ENCODE results near the gene TIAM1. TPM values are rescaled to one million over a fixed set of nuclear protein-coding genes. Genes with fewer than 3 reads are reported as not detected.

Gene TIAM1
- total and polyA plus RNA-seq, 9 donors = 3.6 to 26.7 (median 7.1) TPM

DNA sequence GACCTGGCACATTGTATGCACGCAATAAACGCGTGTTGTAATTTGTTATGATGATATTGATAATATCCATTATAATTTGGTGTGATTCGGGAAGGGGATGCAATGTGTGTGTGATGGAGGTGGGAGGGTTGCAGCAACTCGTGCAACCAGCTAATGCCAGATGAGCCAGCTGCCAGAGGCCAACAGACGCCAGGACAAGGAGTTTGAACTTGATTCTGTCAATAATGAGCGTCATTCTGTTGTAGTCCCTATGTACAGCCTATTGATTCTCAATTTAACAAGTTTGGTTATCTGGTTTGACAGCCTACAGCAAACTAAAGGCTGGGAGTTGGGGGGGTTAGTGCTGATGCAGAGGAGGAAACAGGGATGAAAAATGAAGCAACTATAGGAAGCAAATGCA lies 35.5 kb downstream of the TIAM1 start:
- DNase-seq = no peak
- intact Hi-C loops (cut with DNase I) = no loop called here
- Histone ChIP-seq H3K9me3 (no peaks in the 10 kb centered on the region), H3K4me3 (no peak overlapping the region), H3K27ac (no peak overlapping the region), H3K4me1 (ENCODE audit: insufficient read depth) (no peaks in the 10 kb centered on the region), H3K36me3 (no peaks in the 10 kb centered on the region), H3K27me3 (no peaks in the 10 kb centered on the region)
- WGBS, 3 donors = 91 to 93% (median 92%) methylated on average over 7 of the region's 7 CpGs
- TF ChIP-seq EP300 (IDR thresholded peaks at IDR 0.05) = no peak
- TF ChIP-seq, protein P1, sequence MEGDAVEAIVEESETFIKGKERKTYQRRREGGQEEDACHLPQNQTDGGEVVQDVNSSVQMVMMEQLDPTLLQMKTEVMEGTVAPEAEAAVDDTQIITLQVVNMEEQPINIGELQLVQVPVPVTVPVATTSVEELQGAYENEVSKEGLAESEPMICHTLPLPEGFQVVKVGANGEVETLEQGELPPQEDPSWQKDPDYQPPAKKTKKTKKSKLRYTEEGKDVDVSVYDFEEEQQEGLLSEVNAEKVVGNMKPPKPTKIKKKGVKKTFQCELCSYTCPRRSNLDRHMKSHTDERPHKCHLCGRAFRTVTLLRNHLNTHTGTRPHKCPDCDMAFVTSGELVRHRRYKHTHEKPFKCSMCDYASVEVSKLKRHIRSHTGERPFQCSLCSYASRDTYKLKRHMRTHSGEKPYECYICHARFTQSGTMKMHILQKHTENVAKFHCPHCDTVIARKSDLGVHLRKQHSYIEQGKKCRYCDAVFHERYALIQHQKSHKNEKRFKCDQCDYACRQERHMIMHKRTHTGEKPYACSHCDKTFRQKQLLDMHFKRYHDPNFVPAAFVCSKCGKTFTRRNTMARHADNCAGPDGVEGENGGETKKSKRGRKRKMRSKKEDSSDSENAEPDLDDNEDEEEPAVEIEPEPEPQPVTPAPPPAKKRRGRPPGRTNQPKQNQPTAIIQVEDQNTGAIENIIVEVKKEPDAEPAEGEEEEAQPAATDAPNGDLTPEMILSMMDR (IDR thresholded peaks at IDR 0.05) = no peak
- TF ChIP-seq POLR2A (IDR thresholded peaks at IDR 0.05) = no peak

DNA sequence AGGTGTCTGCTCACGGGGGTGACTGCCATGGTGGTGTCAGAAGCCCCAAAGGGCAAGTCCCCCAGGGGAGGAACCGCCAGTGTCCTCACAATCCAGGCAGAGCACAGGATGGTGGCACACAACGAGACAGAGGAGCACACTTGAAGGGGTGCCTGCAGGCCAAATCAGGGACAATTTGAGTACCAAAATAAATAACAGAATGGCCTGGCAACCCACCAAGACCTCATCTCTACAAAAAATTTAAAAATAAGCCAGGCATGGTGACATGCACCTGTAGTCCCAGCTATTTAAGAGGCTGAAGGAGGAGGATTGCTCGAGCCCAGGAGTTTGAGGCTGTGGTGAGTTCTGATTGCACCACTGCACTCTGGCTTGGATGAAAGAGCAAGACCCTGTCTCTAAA lies 38.2 kb downstream of the TIAM1 start:
- no peaks in the 10 kb centered on the region for H3K9me3 ChIP-seq
- no peak overlapping the region for H3K4me3 ChIP-seq
- TF ChIP-seq POLR2A (IDR thresholded peaks at IDR 0.05) (no peak), EP300 (IDR thresholded peaks at IDR 0.05) (no peak)
- TF ChIP-seq, protein P1 (IDR thresholded peaks at IDR 0.05) = no peak
- no peak for DNase-seq
- intact Hi-C loops (cut with DNase I) = no loop called here
- WGBS, 3 donors = 85 to 94% (median 91%) methylated on average over 4 of the region's 4 CpGs
- H3K4me1 ChIP-seq (ENCODE audit: insufficient read depth) = no peaks in the 10 kb centered on the region
- no peaks in the 10 kb centered on the region for H3K36me3 ChIP-seq
- no peak overlapping the region for H3K27ac ChIP-seq
- H3K27me3 ChIP-seq = no peaks in the 10 kb centered on the region

DNA sequence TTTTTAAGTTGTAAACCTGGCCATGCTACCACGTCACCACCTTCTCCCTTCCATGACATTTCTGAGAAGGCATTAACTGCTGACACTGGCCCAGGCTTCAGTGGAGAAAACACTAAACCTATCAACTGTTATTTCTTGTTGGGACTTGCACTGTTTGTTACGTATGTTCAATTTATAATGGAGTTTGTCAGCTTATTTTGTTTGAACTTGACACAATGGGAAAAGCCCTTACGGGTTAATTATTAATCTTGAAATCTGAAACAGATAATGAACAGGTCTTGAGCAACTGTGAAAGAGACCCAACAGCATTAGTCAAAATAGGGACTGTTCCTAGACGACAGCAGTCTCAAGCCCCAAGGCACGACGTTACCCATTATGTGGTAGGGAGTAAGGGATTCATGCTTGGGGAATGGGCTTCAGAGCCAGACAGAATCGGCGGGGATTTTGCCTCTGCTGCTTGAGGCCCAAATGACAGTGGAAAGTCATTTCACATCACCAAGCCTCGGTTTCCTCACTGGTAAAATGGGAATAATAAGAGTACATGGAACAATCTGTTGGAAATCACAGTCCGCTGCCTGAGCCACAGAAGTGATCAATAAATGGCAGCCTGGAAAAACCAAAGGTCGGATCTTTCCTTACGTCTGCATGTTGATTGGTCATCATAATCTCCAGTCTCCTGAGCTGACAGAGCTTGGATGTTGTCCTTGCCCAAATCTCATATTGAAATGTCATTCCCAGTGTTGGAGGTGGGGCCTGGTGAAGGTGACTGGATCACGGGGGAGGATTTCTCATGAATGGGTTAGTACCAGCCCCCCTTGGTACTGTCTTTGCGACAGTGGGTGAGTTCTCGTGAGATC lies 44.5 kb downstream of the TIAM1 start:
- no peaks in the 10 kb centered on the region for H3K36me3 ChIP-seq
- no peaks in the 10 kb centered on the region for H3K4me1 ChIP-seq (ENCODE audit: insufficient read depth)
- no peak for DNase-seq
- 93 to 95% (median 95%) methylated on average over 15 of the region's 15 CpGs for WGBS, 3 donors
- no peak overlapping the region for H3K27ac ChIP-seq
- no peak overlapping the region for H3K4me3 ChIP-seq
- no peaks in the 10 kb centered on the region for H3K27me3 ChIP-seq
- intact Hi-C loops (cut with DNase I) = no loop called here
- H3K9me3 ChIP-seq = no peaks in the 10 kb centered on the region
- TF ChIP-seq EP300 (IDR thresholded peaks at IDR 0.05) (no peak), POLR2A (IDR thresholded peaks at IDR 0.05) (no peak)
- TF ChIP-seq, protein P1 (IDR thresholded peaks at IDR 0.05) = no peak

DNA sequence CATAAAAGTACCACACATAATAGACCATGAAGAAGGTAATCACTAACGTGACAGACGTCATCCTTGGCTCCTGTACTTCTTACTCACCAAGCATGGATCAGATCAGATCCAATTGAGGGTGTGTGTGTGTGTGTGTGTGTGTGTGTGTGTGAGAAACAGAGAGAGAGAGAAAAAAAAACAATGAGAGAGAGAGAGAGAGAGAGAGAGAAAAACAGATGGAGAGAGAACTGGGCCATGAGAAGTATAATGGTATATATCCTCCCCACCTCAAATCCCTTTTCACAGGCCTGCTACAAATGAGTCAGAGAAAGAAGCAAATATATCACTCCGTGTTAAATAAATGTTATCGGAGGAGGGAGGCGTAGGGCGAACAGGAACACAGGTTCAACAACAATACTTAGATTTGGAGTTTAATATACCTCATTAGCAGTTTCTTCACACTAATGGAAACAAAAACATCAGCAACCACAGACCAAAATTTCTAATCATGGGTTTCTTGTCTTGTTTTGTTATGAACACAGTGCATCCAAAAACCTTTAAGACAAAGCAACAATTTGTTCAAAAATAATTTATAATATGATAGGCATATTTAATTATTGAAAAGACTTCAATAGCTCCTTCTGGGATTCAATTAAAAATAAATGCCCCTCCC lies 45.3 kb downstream of the TIAM1 start:
- Histone ChIP-seq H3K4me3 (no peak overlapping the region), H3K4me1 (ENCODE audit: insufficient read depth) (no peaks in the 10 kb centered on the region), H3K27ac (no peak overlapping the region), H3K27me3 (no peaks in the 10 kb centered on the region), H3K36me3 (no peaks in the 10 kb centered on the region), H3K9me3 (no peaks in the 10 kb centered on the region)
- no peak for DNase-seq
- no peak for TF ChIP-seq POLR2A (IDR thresholded peaks at IDR 0.05)
- TF ChIP-seq EP300 (IDR thresholded peaks at IDR 0.05) = no peak
- TF ChIP-seq, protein P1 (IDR thresholded peaks at IDR 0.05) = no peak
- intact Hi-C loops (cut with DNase I) = no loop called here
- WGBS, 3 donors = 69 to 81% (median 75%) methylated on average over 6 of the region's 6 CpGs
